Naive thymus-derived CD4-positive, alpha-beta T cell (primary cell): ENCODE results near the gene CHCHD6. TPM values are rescaled to one million over a fixed set of nuclear protein-coding genes. Genes with fewer than 3 reads are reported as not detected.
A peak's percentile ranks its signal among the peaks of the same experiment; 100 is the strongest.

Source experiments
- ATAC-seq: fragments of 150-1000 bp; cut with Tn5 transposase; 2 replicates; pipeline ENCODE4 v1.10.0; 2021; ENCODE audit warnings: mild to moderate bottlenecking, moderate library complexity
- CTCF ChIA-PET: fragments of 350-600 bp; sonication (Branson Sonifier 250); formaldehyde crosslinking; loops from one replicate; lab custom pipeline; 2021; ENCODE audit warnings: antibody characterized with exemption; lab: Charles Lee
- POLR2A ChIA-PET: fragments of 350-600 bp; sonication (Branson Sonifier 250); formaldehyde crosslinking; loops from one replicate; lab custom pipeline; 2021; ENCODE audit warnings: antibody characterized with exemption, inconsistent platforms; lab: Charles Lee
- DNase-seq, 9 donors: peaks; one replicate each; pipeline versions ENCODE4 v3.0.0 to v3.0.0-alpha.2; 2020 to 2022; ENCODE audit warnings: mixed read lengths in 1 of 9
- H3K27ac ChIP-seq: one replicate; pipeline ENCODE4 v1.7.0; 2013; ENCODE audit warnings: mild to moderate bottlenecking, low read depth, low read length, moderate library complexity
- H3K27me3 ChIP-seq, 2 donors: one replicate each; pipeline ENCODE4 v1.7.0; 2013; ENCODE audit warnings: low read length in 2 of 2, mild to moderate bottlenecking in 2 of 2, moderate library complexity in 2 of 2; ENCODE audit not compliant: control insufficient read depth in 2 of 2, insufficient read depth in 2 of 2
- H3K36me3 ChIP-seq, 3 experiments: 1 replicate in 2 of 3; 2 replicates in 1 of 3; pipeline ENCODE4 v1.7.0; 2013; ENCODE audit warnings: low read length in 3 of 3, mild to moderate bottlenecking in 3 of 3, moderate library complexity in 1 of 3; ENCODE audit not compliant: insufficient read depth in 3 of 3, control insufficient read depth in 2 of 3
- H3K4me1 ChIP-seq, 2 donors: one replicate each; pipeline ENCODE4 v1.7.0; 2013; ENCODE audit warnings: low read length in 2 of 2, mild to moderate bottlenecking in 2 of 2, moderate library complexity in 1 of 2; ENCODE audit not compliant: control insufficient read depth in 2 of 2, insufficient read depth in 2 of 2
- H3K4me3 ChIP-seq: 2 replicates; pipeline ENCODE4 v1.7.0; 2013; ENCODE audit warnings: mild to moderate bottlenecking, low read length
- H3K9me3 ChIP-seq, 3 experiments: 1 replicate in 2 of 3; 2 replicates in 1 of 3; pipeline ENCODE4 v1.7.0; 2013; ENCODE audit warnings: low read length in 3 of 3; ENCODE audit not compliant: control insufficient read depth in 2 of 3
- H3K27ac Mint-ChIP-seq, 9 donors: one replicate each; pipeline ENCODE4 v1.8.0; 2020 to 2022; ENCODE audit warnings: mixed read lengths in 9 of 9, mild to moderate bottlenecking in 8 of 9, moderate library complexity in 5 of 9, inconsistent platforms in 2 of 9
- H3K27me3 Mint-ChIP-seq, 5 donors: one replicate each; pipeline ENCODE4 v1.8.0; 2021 to 2022; ENCODE audit warnings: mixed read lengths in 5 of 5, mild to moderate bottlenecking in 1 of 5
- H3K36me3 Mint-ChIP-seq, 5 donors: one replicate each; pipeline ENCODE4 v1.8.0; 2020 to 2022; ENCODE audit warnings: mixed read lengths in 5 of 5, mild to moderate bottlenecking in 3 of 5, inconsistent platforms in 1 of 5
- H3K4me1 Mint-ChIP-seq, 7 donors: one replicate each; pipeline ENCODE4 v1.8.0; 2020 to 2022; ENCODE audit warnings: mixed read lengths in 7 of 7, mild to moderate bottlenecking in 3 of 7, inconsistent platforms in 1 of 7
- H3K4me3 Mint-ChIP-seq, 10 donors: one replicate each; pipeline ENCODE4 v1.8.0; 2020 to 2022; ENCODE audit warnings: mild to moderate bottlenecking in 10 of 10, mixed read lengths in 10 of 10, moderate library complexity in 6 of 10, inconsistent platforms in 2 of 10
- H3K9me3 Mint-ChIP-seq, 11 donors: one replicate each; pipeline ENCODE4 v1.8.0; 2020 to 2022; ENCODE audit warnings: mixed read lengths in 11 of 11, mild to moderate bottlenecking in 4 of 11, inconsistent platforms in 1 of 11, moderate library complexity in 1 of 11
- intact Hi-C, 2 donors: fragments of 100-400 bp; cut with micrococcal nuclease; formaldehyde crosslinking; loops; one replicate each; pipeline ENCODE4 v1.15.1; 2023
- polyA plus RNA-seq, 2 donors: library from polyadenylated mRNA; unstranded; fragments of 300-500 nt; fragmentation: Illumina TruSeq; gene quantifications; one replicate each; pipeline ENCODE4 v1.2.3, GENCODE V29; 2021
- total RNA-seq, 6 experiments: library from RNA in 5 of 6; stranded (reverse) in 5 of 6; gene quantifications; 1 replicate in 5 of 6; 2 replicates in 1 of 6; pipeline ENCODE4 v1.2.3 and lab custom pipeline; 2021 to 2026

Gene CHCHD6
- total and polyA plus RNA-seq, 7 experiments from 2014 or later, result 5.4 to 15.1 (median 11.0) TPM

DNA sequence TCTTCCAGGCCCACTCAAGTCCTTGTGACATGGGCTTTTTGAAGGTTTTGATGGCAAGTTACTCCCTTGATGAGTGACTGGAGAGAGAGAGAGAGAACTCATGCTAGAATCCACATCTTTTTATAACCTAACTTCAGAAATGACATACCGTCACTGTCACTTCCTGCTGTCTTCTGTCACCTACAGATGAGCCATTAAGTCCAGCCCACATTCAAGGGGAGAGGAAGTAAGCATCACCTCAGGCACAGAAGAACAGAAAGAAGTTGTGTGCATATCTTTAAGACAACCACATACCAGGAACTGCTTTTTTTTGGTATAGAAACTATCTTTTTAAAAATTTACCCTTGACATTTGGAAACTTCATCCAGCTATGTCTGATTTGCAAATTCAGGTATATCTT, 32.5 kb upstream of the CHCHD6 start:
- Histone ChIP-seq H3K9me3 (peaks cover 0 to 7% (median 0%) of the 10 kb centered on the region in 3 experiments), H3K27me3 (no peaks in the 10 kb centered on the region), H3K36me3 (no peaks in the 10 kb centered on the region), H3K4me1 (no peaks in the 10 kb centered on the region), H3K4me3 (no peak overlapping the region), H3K27ac (no peak overlapping the region)
- Mint-ChIP-seq H3K4me1 (peaks cover 0 to 7% (median 0%) of the 10 kb centered on the region in 7 donors), H3K27me3 (peaks cover 0 to 2% (median 0%) of the 10 kb centered on the region in 5 donors), H3K9me3 (peaks cover 7 to 38% (median 17%) of the 10 kb centered on the region in 11 donors), H3K27ac (peak overlapping the region in 1 of 9 donors; percentile 52), H3K36me3 (peaks cover 0 to 6% (median 5%) of the 10 kb centered on the region in 5 donors), H3K4me3 (no peak overlapping the region)
- POLR2A ChIA-PET, result no interaction called here
- ATAC-seq, result peak; percentile 61
- intact Hi-C loops, result no loop called here
- CTCF ChIA-PET, result no interaction called here
- DNase-seq, result peak in 2 of 9 donors; percentile 31 to 40

DNA sequence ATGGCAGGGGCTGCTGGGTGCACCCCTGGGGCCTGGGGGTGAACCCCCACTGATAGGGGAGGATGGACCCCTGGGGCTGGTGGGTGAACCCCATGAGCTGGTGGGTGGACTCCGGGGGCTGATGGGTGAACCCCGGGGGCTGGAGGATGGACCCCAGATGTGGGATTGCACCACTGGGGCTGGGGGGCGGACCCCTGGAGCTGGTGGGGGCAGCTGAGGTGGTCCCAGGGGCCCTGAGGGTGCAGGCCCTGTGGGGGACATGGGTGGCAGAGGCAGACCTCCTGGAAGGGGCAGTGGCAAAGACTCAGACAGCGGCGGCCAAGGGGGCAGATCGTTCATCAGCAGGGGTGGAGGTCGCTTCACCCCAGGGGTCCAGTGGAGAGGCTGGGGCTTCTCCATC, 31.7 kb upstream of the CHCHD6 start:
- no peaks in the 10 kb centered on the region for H3K4me1 ChIP-seq
- ATAC-seq, result no peak
- ChIA-PET CTCF (no interaction called here), POLR2A (no interaction called here)
- H3K27me3 Mint-ChIP-seq, result peaks cover 0 to 2% (median 0%) of the 10 kb centered on the region in 5 donors
- H3K36me3 ChIP-seq, result no peaks in the 10 kb centered on the region
- no peak for DNase-seq
- no peak overlapping the region for H3K4me3 Mint-ChIP-seq
- no peaks in the 10 kb centered on the region for H3K27me3 ChIP-seq
- no peak overlapping the region for H3K27ac Mint-ChIP-seq
- no peak overlapping the region for H3K4me3 ChIP-seq
- peaks cover 7 to 38% (median 17%) of the 10 kb centered on the region in 11 donors for H3K9me3 Mint-ChIP-seq
- intact Hi-C loops, result no loop called here
- H3K27ac ChIP-seq, result no peak overlapping the region
- peaks cover 0 to 7% (median 0%) of the 10 kb centered on the region in 3 experiments for H3K9me3 ChIP-seq
- H3K36me3 Mint-ChIP-seq, result peaks cover 0 to 6% (median 5%) of the 10 kb centered on the region in 5 donors
- H3K4me1 Mint-ChIP-seq, result peaks cover 0 to 7% (median 0%) of the 10 kb centered on the region in 7 donors

DNA sequence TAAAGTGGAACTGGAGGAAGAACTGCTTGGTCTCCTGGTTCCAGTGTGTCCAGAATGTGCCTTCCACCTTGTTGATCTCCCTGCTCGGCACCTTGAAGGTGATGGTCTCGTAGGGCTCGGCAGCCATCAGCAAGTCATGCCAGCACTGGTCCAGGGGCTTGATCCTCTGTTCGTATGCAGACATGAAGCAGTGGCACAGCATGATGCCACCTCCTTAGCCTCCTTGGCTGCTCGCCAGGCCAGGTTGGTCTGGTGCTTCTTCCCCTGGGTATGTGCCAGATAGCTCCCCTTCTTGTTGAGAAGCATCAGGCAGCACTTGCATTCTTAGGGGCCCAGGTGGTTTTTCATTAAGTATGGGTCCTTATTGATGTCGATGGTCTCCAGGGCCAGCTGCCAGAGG, 31.3 kb upstream of the CHCHD6 start:
- Mint-ChIP-seq H3K9me3 (peaks cover 7 to 38% (median 17%) of the 10 kb centered on the region in 11 donors), H3K4me3 (no peak overlapping the region), H3K36me3 (peaks cover 0 to 6% (median 5%) of the 10 kb centered on the region in 5 donors), H3K27me3 (peaks cover 0 to 6% (median 2%) of the 10 kb centered on the region in 5 donors), H3K4me1 (peaks cover 0 to 7% (median 0%) of the 10 kb centered on the region in 7 donors), H3K27ac (no peak overlapping the region)
- H3K4me1 ChIP-seq, result no peaks in the 10 kb centered on the region
- no peak overlapping the region for H3K27ac ChIP-seq
- no peaks in the 10 kb centered on the region for H3K27me3 ChIP-seq
- peaks cover 0 to 7% (median 0%) of the 10 kb centered on the region in 3 experiments for H3K9me3 ChIP-seq
- CTCF ChIA-PET, result no interaction called here
- intact Hi-C loops, result no loop called here
- ATAC-seq, result no peak
- POLR2A ChIA-PET, result no interaction called here
- no peak for DNase-seq
- H3K36me3 ChIP-seq, result no peaks in the 10 kb centered on the region
- no peak overlapping the region for H3K4me3 ChIP-seq

DNA sequence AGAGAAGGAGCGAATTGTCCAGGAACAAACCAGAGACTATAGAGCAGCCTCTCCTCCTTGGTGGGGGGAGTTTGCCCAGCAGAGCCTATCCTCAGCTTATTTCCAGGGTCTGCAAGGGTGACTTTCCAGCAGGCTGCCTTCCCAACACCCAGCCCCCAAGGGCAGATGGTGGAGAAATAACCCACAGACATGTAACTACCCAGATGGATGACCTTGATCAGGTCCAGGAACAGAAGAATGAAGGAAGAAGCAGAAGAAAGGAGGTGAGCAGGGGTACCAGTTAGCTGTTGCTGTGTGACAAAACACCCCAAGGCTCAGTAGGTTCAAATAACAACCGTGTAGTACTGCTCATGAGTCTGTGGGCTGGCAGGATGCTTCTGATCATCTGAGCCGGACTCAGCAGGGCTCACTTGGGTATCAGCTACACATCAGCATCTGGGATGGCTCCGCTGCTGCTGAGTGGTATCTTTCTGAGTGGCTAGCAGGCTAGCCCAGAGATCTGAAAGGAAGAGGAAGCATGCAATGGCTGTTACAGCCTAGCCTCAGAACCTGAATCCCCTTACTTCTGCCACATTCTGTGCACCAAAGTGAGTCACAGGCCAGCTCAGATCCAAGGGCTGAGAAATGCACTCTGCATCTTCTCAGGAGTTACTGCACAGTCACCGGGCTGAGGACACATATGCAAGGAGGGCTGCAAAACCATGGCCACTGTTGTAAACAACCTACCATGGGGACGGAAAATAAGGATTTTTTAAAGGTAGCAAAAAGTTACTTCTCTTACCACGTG, 26.9 kb upstream of the CHCHD6 start:
- ChIA-PET POLR2A (no interaction called here), CTCF (interaction anchor here (0.6 to 0.7 kb wide), 3 partner anchors 8 to 251 kb away, joined by 3 read pairs; no protein-coding TSS in a partner anchor)
- H3K36me3 ChIP-seq, result no peaks in the 10 kb centered on the region
- Mint-ChIP-seq H3K9me3 (peaks cover 0 to 17% (median 5%) of the 10 kb centered on the region in 11 donors), H3K27ac (no peak overlapping the region), H3K4me3 (peak overlapping the region in 1 of 10 donors; percentile 12), H3K4me1 (peaks cover 0 to 5% (median 4%) of the 10 kb centered on the region in 7 donors), H3K36me3 (no peaks in the 10 kb centered on the region), H3K27me3 (peaks cover 4 to 12% (median 8%) of the 10 kb centered on the region in 5 donors)
- no peaks in the 10 kb centered on the region for H3K4me1 ChIP-seq
- intact Hi-C loops, result loop anchor here in 1 of 2 donors (5.0 kb wide), 1 partner anchor 305 kb away; the partner anchor contains the start of gene PLXNA1
- no peak overlapping the region for H3K4me3 ChIP-seq
- H3K27ac ChIP-seq, result no peak overlapping the region
- no peaks in the 10 kb centered on the region for H3K27me3 ChIP-seq
- DNase-seq (no peak), ATAC-seq (no peak)
- no peaks in the 10 kb centered on the region for H3K9me3 ChIP-seq

DNA sequence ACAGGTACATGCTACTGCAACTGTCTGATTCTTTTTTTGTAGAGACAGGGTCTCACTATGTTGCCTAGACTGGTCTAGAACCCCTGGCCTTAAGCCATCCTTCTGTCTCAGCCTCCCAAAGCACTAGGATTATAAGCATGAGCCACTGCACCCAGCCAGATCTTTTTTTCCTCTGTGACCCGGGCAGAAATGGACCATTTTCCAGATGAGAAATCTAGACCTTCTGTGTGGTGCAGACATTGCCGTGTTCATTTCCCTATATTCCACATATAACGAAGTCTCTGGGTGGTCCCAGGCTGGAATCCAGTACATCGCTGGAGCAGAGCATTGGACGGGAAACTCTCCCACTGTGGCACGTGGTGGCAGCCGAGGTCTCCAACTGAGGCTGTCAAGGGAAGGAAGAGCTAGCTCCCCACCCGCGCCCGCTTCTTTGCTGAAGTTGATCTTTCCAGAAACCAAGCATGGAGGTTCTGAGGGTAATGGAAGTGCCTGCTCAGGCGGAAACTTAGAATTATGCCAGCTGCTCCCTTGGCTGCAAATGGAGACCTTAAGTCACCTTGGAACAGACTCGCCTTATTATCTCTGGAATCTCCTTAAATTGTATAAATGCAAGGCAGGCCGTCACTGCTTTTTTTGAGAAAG, 26.1 kb upstream of the CHCHD6 start:
- Mint-ChIP-seq H3K27ac (no peak overlapping the region), H3K4me3 (peak overlapping the region in 1 of 10 donors; percentile 63), H3K36me3 (no peaks in the 10 kb centered on the region), H3K9me3 (peaks cover 0 to 17% (median 5%) of the 10 kb centered on the region in 11 donors), H3K27me3 (peaks cover 4 to 12% (median 8%) of the 10 kb centered on the region in 5 donors), H3K4me1 (peaks cover 0 to 5% (median 4%) of the 10 kb centered on the region in 7 donors)
- no peaks in the 10 kb centered on the region for H3K36me3 ChIP-seq
- H3K27me3 ChIP-seq, result no peaks in the 10 kb centered on the region
- H3K9me3 ChIP-seq, result no peaks in the 10 kb centered on the region
- no peak for DNase-seq
- no peak overlapping the region for H3K27ac ChIP-seq
- CTCF ChIA-PET, result interaction anchor here (0.6 to 2.0 kb wide), 3 partner anchors 232 to 867 kb away, joined by 3 to 6 read pairs (median 3); no protein-coding TSS in a partner anchor
- intact Hi-C loops, result loop anchor here in 1 of 2 donors (5.0 kb wide), 1 partner anchor 304 kb away; the partner anchor contains the start of gene PLXNA1
- POLR2A ChIA-PET, result no interaction called here
- no peaks in the 10 kb centered on the region for H3K4me1 ChIP-seq
- ATAC-seq, result no peak
- H3K4me3 ChIP-seq, result no peak overlapping the region

DNA sequence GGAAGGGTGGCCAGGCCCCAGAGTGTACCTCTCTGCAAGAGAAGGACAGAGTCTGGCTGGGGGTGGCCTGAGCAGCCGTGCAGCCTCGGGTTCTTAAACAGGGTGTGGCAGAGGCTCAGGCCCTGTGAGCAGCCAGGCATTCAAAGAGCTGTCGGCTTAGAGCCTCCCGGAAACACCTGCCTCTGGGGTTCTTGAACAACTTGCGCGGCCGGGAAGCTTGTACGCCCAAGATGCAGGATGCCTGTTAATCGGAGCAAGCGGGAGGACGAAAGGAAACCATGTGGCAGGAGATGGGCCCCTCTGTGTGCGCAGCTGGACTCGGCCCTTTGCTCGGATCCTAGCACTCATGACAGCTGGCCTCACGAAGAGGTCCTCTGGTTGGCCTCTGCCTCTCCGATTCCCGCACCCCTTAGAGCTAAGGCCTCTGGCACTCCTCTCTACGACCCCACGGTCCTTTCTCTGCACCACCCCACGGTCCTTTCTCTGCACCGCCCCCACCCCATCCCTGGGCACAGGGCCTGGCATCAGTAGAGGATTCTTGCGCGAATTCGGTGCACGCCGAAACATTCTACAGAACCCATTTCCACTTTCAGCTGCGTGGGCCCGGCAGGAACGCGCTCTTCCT, 25.2 kb upstream of the CHCHD6 start:
- Histone ChIP-seq H3K4me1 (no peaks in the 10 kb centered on the region), H3K4me3 (no peak overlapping the region), H3K27ac (no peak overlapping the region), H3K36me3 (no peaks in the 10 kb centered on the region), H3K27me3 (no peaks in the 10 kb centered on the region), H3K9me3 (no peaks in the 10 kb centered on the region)
- intact Hi-C loops, result loop anchor here (1.0 to 5.0 kb wide), 4 partner anchors 303 to 868 kb away; partner anchors contain the start of gene PLXNA1 (in 1 of the 2)
- ATAC-seq (peak; percentile 13), DNase-seq (no peak)
- peaks cover 0 to 11% (median 4%) of the 10 kb centered on the region in 11 donors for H3K9me3 Mint-ChIP-seq
- H3K36me3 Mint-ChIP-seq, result no peaks in the 10 kb centered on the region
- peak overlapping the region in 9 of 10 donors; percentile 43 to 80 (median 72) for H3K4me3 Mint-ChIP-seq
- POLR2A ChIA-PET, result no interaction called here
- H3K27me3 Mint-ChIP-seq, result peaks cover 4 to 12% (median 8%) of the 10 kb centered on the region in 5 donors
- H3K4me1 Mint-ChIP-seq, result peaks cover 0 to 5% (median 4%) of the 10 kb centered on the region in 7 donors
- H3K27ac Mint-ChIP-seq, result no peak overlapping the region
- CTCF ChIA-PET, result interaction anchor here (0.7 to 2.8 kb wide), 6 partner anchors 18 to 869 kb away, joined by 3 to 17 read pairs (median 4); no protein-coding TSS in a partner anchor
